ENCODE results near the gene SPTBN1.

Gene SPTBN1

GRCh38 chr2:54704238-54704637, 248.1 kb downstream of the SPTBN1 start:
- Histone ChIP-seq H2BK5ac (ENCODE audit: low read depth, low read length, poor library complexity) (no peak overlapping the region), H3K4ac (ENCODE audit: low read depth, low read length) (no peak overlapping the region), H3K14ac (ENCODE audit: low read length) (no peak overlapping the region), H2AFZ (ENCODE audit: insufficient read depth, low read length, poor library complexity) (no peak overlapping the region), H4K8ac (ENCODE audit: low read depth, low read length) (no peak overlapping the region), H3K79me1 (ENCODE audit: low read length) (no peaks in the 10 kb centered on the region), H2BK120ac (ENCODE audit: insufficient read depth, low read length, poor library complexity) (no peak overlapping the region), H2BK12ac (ENCODE audit: low read length) (no peak overlapping the region), H3K18ac (ENCODE audit: low read length) (no peak overlapping the region), H3K9ac (ENCODE audit: low read length) (no peak overlapping the region), H3K79me2 (ENCODE audit: control insufficient read depth, insufficient read depth, low read length, poor library complexity) (no peaks in the 10 kb centered on the region), H4K91ac (ENCODE audit: low read depth, low read length) (no peak overlapping the region), H3K4me2 (ENCODE audit: low read length) (no peak overlapping the region), H3K27me3 (ENCODE audit: insufficient read depth, low read length) (no peaks in the 10 kb centered on the region), H3K9me3 (ENCODE audit: insufficient read depth, low read depth, low read length) (peaks cover 4% of the 10 kb centered on the region), H3K4me1 (ENCODE audit: control insufficient read depth in 1 of 2, insufficient read depth in 2 of 2, low read length in 2 of 2) (no peaks in the 10 kb centered on the region), H3K27ac (ENCODE audit: low read depth, low read length) (no peak overlapping the region), H3K4me3 (ENCODE audit: low read depth, low read length) (no peak overlapping the region), H3K36me3 (ENCODE audit: control insufficient read depth in 1 of 2, insufficient read depth in 2 of 2, low read length in 2 of 2) (no peaks in the 10 kb centered on the region), H4K12ac (ENCODE audit: low read depth, low read length) (no peak overlapping the region), H2AK5ac (ENCODE audit: low read length) (no peak overlapping the region), H3K23ac (ENCODE audit: low read length) (no peak overlapping the region)
- WGBS (ENCODE audit: extremely low coverage, insufficient coverage, insufficient read length): no CpG with 5 or more reads among the region's 1 CpG
- no peak for DNase-seq

GRCh38 chr2:54704688-54705605, 248.8 kb downstream of the SPTBN1 start:
- Histone ChIP-seq H4K8ac (ENCODE audit: low read depth, low read length) (no peak overlapping the region), H3K9ac (ENCODE audit: low read length) (no peak overlapping the region), H3K79me2 (ENCODE audit: control insufficient read depth, insufficient read depth, low read length, poor library complexity) (no peaks in the 10 kb centered on the region), H2AK5ac (ENCODE audit: low read length) (no peak overlapping the region), H3K36me3 (ENCODE audit: control insufficient read depth in 1 of 2, insufficient read depth in 2 of 2, low read length in 2 of 2) (no peaks in the 10 kb centered on the region), H3K14ac (ENCODE audit: low read length) (no peak overlapping the region), H4K12ac (ENCODE audit: low read depth, low read length) (no peak overlapping the region), H3K4me2 (ENCODE audit: low read length) (no peak overlapping the region), H3K23ac (ENCODE audit: low read length) (no peak overlapping the region), H3K4me3 (ENCODE audit: low read depth, low read length) (no peak overlapping the region), H2AFZ (ENCODE audit: insufficient read depth, low read length, poor library complexity) (no peak overlapping the region), H3K18ac (ENCODE audit: low read length) (no peak overlapping the region), H2BK12ac (ENCODE audit: low read length) (no peak overlapping the region), H3K4ac (ENCODE audit: low read depth, low read length) (no peak overlapping the region), H3K9me3 (ENCODE audit: insufficient read depth, low read depth, low read length) (peaks cover 4% of the 10 kb centered on the region), H3K27me3 (ENCODE audit: insufficient read depth, low read length) (no peaks in the 10 kb centered on the region), H3K79me1 (ENCODE audit: low read length) (no peaks in the 10 kb centered on the region), H2BK5ac (ENCODE audit: low read depth, low read length, poor library complexity) (no peak overlapping the region), H3K27ac (ENCODE audit: low read depth, low read length) (no peak overlapping the region), H4K91ac (ENCODE audit: low read depth, low read length) (no peak overlapping the region), H3K4me1 (ENCODE audit: control insufficient read depth in 1 of 2, insufficient read depth in 2 of 2, low read length in 2 of 2) (no peaks in the 10 kb centered on the region), H2BK120ac (ENCODE audit: insufficient read depth, low read length, poor library complexity) (no peak overlapping the region)
- peak in 1 of 2 donors; percentile 79 for DNase-seq
- no CpG with 5 or more reads among the region's 3 CpGs for WGBS (ENCODE audit: extremely low coverage, insufficient coverage, insufficient read length)

GRCh38 chr2:54706622-54707021, 250.5 kb downstream of the SPTBN1 start:
- H2AK5ac ChIP-seq (ENCODE audit: low read length): no peak overlapping the region
- no peak overlapping the region for H2BK120ac ChIP-seq (ENCODE audit: insufficient read depth, low read length, poor library complexity)
- H3K9ac ChIP-seq (ENCODE audit: low read length): no peak overlapping the region
- no peaks in the 10 kb centered on the region for H3K27me3 ChIP-seq (ENCODE audit: insufficient read depth, low read length)
- peaks cover 4% of the 10 kb centered on the region for H3K9me3 ChIP-seq (ENCODE audit: insufficient read depth, low read depth, low read length)
- no peak overlapping the region for H3K23ac ChIP-seq (ENCODE audit: low read length)
- H4K91ac ChIP-seq (ENCODE audit: low read depth, low read length): no peak overlapping the region
- H2BK5ac ChIP-seq (ENCODE audit: low read depth, low read length, poor library complexity): no peak overlapping the region
- no peak overlapping the region for H3K4me2 ChIP-seq (ENCODE audit: low read length)
- no peak overlapping the region for H3K18ac ChIP-seq (ENCODE audit: low read length)
- H3K4ac ChIP-seq (ENCODE audit: low read depth, low read length): no peak overlapping the region
- H3K4me1 ChIP-seq (ENCODE audit: control insufficient read depth in 1 of 2, insufficient read depth in 2 of 2, low read length in 2 of 2): no peaks in the 10 kb centered on the region
- H3K14ac ChIP-seq (ENCODE audit: low read length): no peak overlapping the region
- no peaks in the 10 kb centered on the region for H3K36me3 ChIP-seq (ENCODE audit: control insufficient read depth in 1 of 2, insufficient read depth in 2 of 2, low read length in 2 of 2)
- H3K4me3 ChIP-seq (ENCODE audit: low read depth, low read length): no peak overlapping the region
- no peaks in the 10 kb centered on the region for H3K79me2 ChIP-seq (ENCODE audit: control insufficient read depth, insufficient read depth, low read length, poor library complexity)
- no peak overlapping the region for H3K27ac ChIP-seq (ENCODE audit: low read depth, low read length)
- H2AFZ ChIP-seq (ENCODE audit: insufficient read depth, low read length, poor library complexity): no peak overlapping the region
- no peak overlapping the region for H2BK12ac ChIP-seq (ENCODE audit: low read length)
- no peaks in the 10 kb centered on the region for H3K79me1 ChIP-seq (ENCODE audit: low read length)
- no CpG with 5 or more reads among the region's 1 CpG for WGBS (ENCODE audit: extremely low coverage, insufficient coverage, insufficient read length)
- no peak for DNase-seq
- no peak overlapping the region for H4K12ac ChIP-seq (ENCODE audit: low read depth, low read length)
- no peak overlapping the region for H4K8ac ChIP-seq (ENCODE audit: low read depth, low read length)

GRCh38 chr2:54708584-54709335, 252.6 kb downstream of the SPTBN1 start:
- H2BK12ac ChIP-seq (ENCODE audit: low read length): no peak overlapping the region
- no CpG with 5 or more reads among the region's 35 CpGs for WGBS (ENCODE audit: extremely low coverage, insufficient coverage, insufficient read length)
- H3K9me3 ChIP-seq (ENCODE audit: insufficient read depth, low read depth, low read length): peaks cover 4% of the 10 kb centered on the region
- no peak overlapping the region for H2BK120ac ChIP-seq (ENCODE audit: insufficient read depth, low read length, poor library complexity)
- no peak overlapping the region for H3K9ac ChIP-seq (ENCODE audit: low read length)
- H3K79me2 ChIP-seq (ENCODE audit: control insufficient read depth, insufficient read depth, low read length, poor library complexity): no peaks in the 10 kb centered on the region
- peak overlapping the region; percentile 61 for H3K4me2 ChIP-seq (ENCODE audit: low read length)
- peak overlapping the region; percentile 21 for H3K4me3 ChIP-seq (ENCODE audit: low read depth, low read length)
- H4K91ac ChIP-seq (ENCODE audit: low read depth, low read length): no peak overlapping the region
- no peak overlapping the region for H2BK5ac ChIP-seq (ENCODE audit: low read depth, low read length, poor library complexity)
- H4K8ac ChIP-seq (ENCODE audit: low read depth, low read length): no peak overlapping the region
- H3K18ac ChIP-seq (ENCODE audit: low read length): no peak overlapping the region
- H3K4ac ChIP-seq (ENCODE audit: low read depth, low read length): no peak overlapping the region
- no peaks in the 10 kb centered on the region for H3K79me1 ChIP-seq (ENCODE audit: low read length)
- H3K14ac ChIP-seq (ENCODE audit: low read length): no peak overlapping the region
- no peak overlapping the region for H3K27ac ChIP-seq (ENCODE audit: low read depth, low read length)
- H4K12ac ChIP-seq (ENCODE audit: low read depth, low read length): no peak overlapping the region
- DNase-seq: no peak
- H2AK5ac ChIP-seq (ENCODE audit: low read length): no peak overlapping the region
- H3K36me3 ChIP-seq (ENCODE audit: control insufficient read depth in 1 of 2, insufficient read depth in 2 of 2, low read length in 2 of 2): no peaks in the 10 kb centered on the region
- H3K4me1 ChIP-seq (ENCODE audit: control insufficient read depth in 1 of 2, insufficient read depth in 2 of 2, low read length in 2 of 2): no peaks in the 10 kb centered on the region
- no peak overlapping the region for H3K23ac ChIP-seq (ENCODE audit: low read length)
- H2AFZ ChIP-seq (ENCODE audit: insufficient read depth, low read length, poor library complexity): no peak overlapping the region
- no peaks in the 10 kb centered on the region for H3K27me3 ChIP-seq (ENCODE audit: insufficient read depth, low read length)
